ENCODE results near the gene SLU7.

DNA sequence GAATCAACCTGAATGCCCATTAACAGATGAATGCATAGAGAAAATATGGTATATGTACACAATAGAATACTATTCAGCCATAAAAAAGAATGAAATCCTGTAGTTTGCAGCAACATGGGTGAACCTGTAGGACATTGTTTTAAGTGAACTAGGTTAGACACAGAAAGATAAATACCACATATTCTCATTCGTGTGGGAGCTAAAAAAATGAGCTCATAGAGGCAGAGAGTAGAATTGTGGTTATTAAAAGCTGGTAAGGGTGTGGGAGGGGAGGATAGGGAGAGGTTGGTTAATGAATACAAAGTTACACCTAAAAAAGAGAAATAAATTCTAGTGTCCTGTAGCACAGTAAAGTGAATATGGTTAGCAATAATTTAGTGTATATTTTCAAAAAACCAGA is 26.3 kb upstream of the SLU7 start:
- TF ChIP-seq, protein P1, sequence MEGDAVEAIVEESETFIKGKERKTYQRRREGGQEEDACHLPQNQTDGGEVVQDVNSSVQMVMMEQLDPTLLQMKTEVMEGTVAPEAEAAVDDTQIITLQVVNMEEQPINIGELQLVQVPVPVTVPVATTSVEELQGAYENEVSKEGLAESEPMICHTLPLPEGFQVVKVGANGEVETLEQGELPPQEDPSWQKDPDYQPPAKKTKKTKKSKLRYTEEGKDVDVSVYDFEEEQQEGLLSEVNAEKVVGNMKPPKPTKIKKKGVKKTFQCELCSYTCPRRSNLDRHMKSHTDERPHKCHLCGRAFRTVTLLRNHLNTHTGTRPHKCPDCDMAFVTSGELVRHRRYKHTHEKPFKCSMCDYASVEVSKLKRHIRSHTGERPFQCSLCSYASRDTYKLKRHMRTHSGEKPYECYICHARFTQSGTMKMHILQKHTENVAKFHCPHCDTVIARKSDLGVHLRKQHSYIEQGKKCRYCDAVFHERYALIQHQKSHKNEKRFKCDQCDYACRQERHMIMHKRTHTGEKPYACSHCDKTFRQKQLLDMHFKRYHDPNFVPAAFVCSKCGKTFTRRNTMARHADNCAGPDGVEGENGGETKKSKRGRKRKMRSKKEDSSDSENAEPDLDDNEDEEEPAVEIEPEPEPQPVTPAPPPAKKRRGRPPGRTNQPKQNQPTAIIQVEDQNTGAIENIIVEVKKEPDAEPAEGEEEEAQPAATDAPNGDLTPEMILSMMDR (conservative IDR thresholded peaks at IDR 0.05): no peak
- no peak for TF ChIP-seq ZFX (IDR thresholded peaks at IDR 0.05)

Data from C4-2B (cell line).